Activated CD8-positive, alpha-beta memory T cell treated with anti-CD3 and anti-CD28 coated beads, Interleukin-2, amount 50 U/mL, for 48 hours (primary cell): ENCODE measurements around the gene ME3.
A peak's percentile ranks its signal among the peaks of the same experiment; 100 is the strongest.

ENCODE experiments used
- DNase-seq: peaks from one replicate; pipeline ENCODE4 v3.0.0-alpha.2; 2020

Gene ME3

GRCh38 chr11:86692317-86692716 lies 19.9 kb upstream of the ME3 start:
- no peak for DNase-seq

GRCh38 chr11:86688398-86689179 lies 16.2 kb upstream of the ME3 start:
- no peak for DNase-seq

- DNase-seq: no peak
Measured at GRCh38 chr11:86687185-86687778, 14.9 kb upstream of the ME3 start.

GRCh38 chr11:86686531-86686930 lies 14.1 kb upstream of the ME3 start:
- DNase-seq: no peak

- no peak for DNase-seq
Measured at GRCh38 chr11:86681483-86681756, 9.0 kb upstream of the ME3 start.

- DNase-seq: no peak
Measured at GRCh38 chr11:86680716-86681482, 8.5 kb upstream of the ME3 start.

- DNase-seq: no peak
Measured at GRCh38 chr11:86678823-86679222, 6.4 kb upstream of the ME3 start.

- no peak for DNase-seq
Measured at GRCh38 chr11:86678296-86678695, 5.9 kb upstream of the ME3 start.

- no peak for DNase-seq
Measured at GRCh38 chr11:86676533-86677154, 4.2 kb upstream of the ME3 start.

- no peak for DNase-seq
Measured at GRCh38 chr11:86676010-86676409, 3.6 kb upstream of the ME3 start.

- no peak for DNase-seq
Measured at GRCh38 chr11:86675017-86675416, 2.6 kb upstream of the ME3 start.

GRCh38 chr11:86673872-86674750 lies 1.7 kb upstream of the ME3 start:
- no peak for DNase-seq

- DNase-seq: no peak
Measured at GRCh38 chr11:86673055-86673843, 833 bp upstream of the ME3 start.

- DNase-seq: peak; percentile 53
Measured at GRCh38 chr11:86671531-86672006, 847 bp downstream of the ME3 start.

- no peak for DNase-seq
Measured at GRCh38 chr11:86670911-86671310, 1.5 kb downstream of the ME3 start.

GRCh38 chr11:86670181-86670580 lies 2.2 kb downstream of the ME3 start:
- no peak for DNase-seq

- no peak for DNase-seq
Measured at GRCh38 chr11:86669424-86669823, 3.0 kb downstream of the ME3 start.

GRCh38 chr11:86668929-86669328 lies 3.5 kb downstream of the ME3 start:
- DNase-seq: no peak

GRCh38 chr11:86666193-86666592 lies 6.2 kb downstream of the ME3 start:
- DNase-seq: no peak

- no peak for DNase-seq
Measured at GRCh38 chr11:86664930-86665329, 7.5 kb downstream of the ME3 start.

- DNase-seq: no peak
Measured at GRCh38 chr11:86663761-86664160, 8.7 kb downstream of the ME3 start.

GRCh38 chr11:86663291-86663690 lies 9.1 kb downstream of the ME3 start:
- DNase-seq: no peak
